Measurements from ENCODE around the gene SLFN13.

GRCh38 chr17:35488991-35489390 lies 40.4 kb upstream of the SLFN13 start:
- no peak for TF ChIP-seq CTCF (IDR thresholded peaks at IDR 0.05 in 8 of 11, conservative IDR thresholded peaks at IDR 0.05 in 3 of 11)
- TF ChIP-seq POLR2A (IDR thresholded peaks at IDR 0.05): no peak
- no peak for TF ChIP-seq POLR2AphosphoS5 (IDR thresholded peaks at IDR 0.05)

Measured in spleen (tissue), 7 donors.